ENCODE results near the gene C1QL4. TPM values are rescaled to one million over a fixed set of nuclear protein-coding genes. Genes with fewer than 3 reads are reported as not detected.

Gene C1QL4
- total RNA-seq, 1 donor from 2014 or later = 0.63 TPM

GRCh38 chr12:49340095-49340870 is 3.3 kb upstream of the C1QL4 start:
- H3K4me3 Mint-ChIP-seq = peak overlapping the region; percentile 63
- no peaks in the 10 kb centered on the region for H3K36me3 Mint-ChIP-seq (ENCODE audit: low read depth)
- no peak for TF ChIP-seq CTCF (conservative IDR thresholded peaks at IDR 0.05)
- DNase-seq (ENCODE audit: low read depth, low spot score) = no peak
- peaks cover 52% of the 10 kb centered on the region for H3K4me1 Mint-ChIP-seq
- no peak overlapping the region for H3K27ac Mint-ChIP-seq (ENCODE audit: unreplicated experiment)
- H3K27me3 Mint-ChIP-seq (ENCODE audit: low read depth) = peaks cover 92% of the 10 kb centered on the region
- no peaks in the 10 kb centered on the region for H3K9me3 Mint-ChIP-seq

GRCh38 chr12:49339464-49339861 is 2.5 kb upstream of the C1QL4 start:
- Mint-ChIP-seq H3K9me3 (no peaks in the 10 kb centered on the region), H3K4me1 (peaks cover 52% of the 10 kb centered on the region), H3K4me3 (peak overlapping the region; percentile 47), H3K27me3 (ENCODE audit: low read depth) (peaks cover 93% of the 10 kb centered on the region), H3K36me3 (ENCODE audit: low read depth) (no peaks in the 10 kb centered on the region), H3K27ac (ENCODE audit: unreplicated experiment) (peak overlapping the region; percentile 31)
- no peak for TF ChIP-seq CTCF (conservative IDR thresholded peaks at IDR 0.05)
- DNase-seq (ENCODE audit: low read depth, low spot score) = no peak

GRCh38 chr12:49338830-49339463 is 2.0 kb upstream of the C1QL4 start:
- Mint-ChIP-seq H3K27me3 (ENCODE audit: low read depth) (peaks cover 90% of the 10 kb centered on the region), H3K4me3 (peak overlapping the region; percentile 47), H3K9me3 (no peaks in the 10 kb centered on the region), H3K27ac (ENCODE audit: unreplicated experiment) (peak overlapping the region; percentile 31), H3K4me1 (peaks cover 52% of the 10 kb centered on the region), H3K36me3 (ENCODE audit: low read depth) (no peaks in the 10 kb centered on the region)
- no peak for DNase-seq (ENCODE audit: low read depth, low spot score)
- no peak for TF ChIP-seq CTCF (conservative IDR thresholded peaks at IDR 0.05)

- Mint-ChIP-seq H3K4me1 (peaks cover 49% of the 10 kb centered on the region), H3K9me3 (no peaks in the 10 kb centered on the region), H3K27me3 (ENCODE audit: low read depth) (peaks cover 69% of the 10 kb centered on the region), H3K36me3 (ENCODE audit: low read depth) (no peaks in the 10 kb centered on the region), H3K27ac (ENCODE audit: unreplicated experiment) (no peak overlapping the region), H3K4me3 (no peak overlapping the region)
- DNase-seq (ENCODE audit: low read depth, low spot score) = no peak
- no peak for TF ChIP-seq CTCF (conservative IDR thresholded peaks at IDR 0.05)
Observed at GRCh38 chr12:49335955-49336644, 888 bp downstream of the C1QL4 start.

GRCh38 chr12:49335118-49335954 is 1.7 kb downstream of the C1QL4 start:
- H3K4me3 Mint-ChIP-seq = peak overlapping the region; percentile 25
- H3K36me3 Mint-ChIP-seq (ENCODE audit: low read depth) = no peaks in the 10 kb centered on the region
- TF ChIP-seq CTCF (conservative IDR thresholded peaks at IDR 0.05) = no peak
- H3K9me3 Mint-ChIP-seq = no peaks in the 10 kb centered on the region
- peaks cover 62% of the 10 kb centered on the region for H3K27me3 Mint-ChIP-seq (ENCODE audit: low read depth)
- H3K27ac Mint-ChIP-seq (ENCODE audit: unreplicated experiment) = no peak overlapping the region
- H3K4me1 Mint-ChIP-seq = peaks cover 41% of the 10 kb centered on the region
- DNase-seq (ENCODE audit: low read depth, low spot score) = no peak
